OCI-LY3 (cell line): ENCODE data around the gene PTPRN2.

Experiments
- H2AFZ ChIP-seq: fragments of 200-600, 300-600 bp; shearing (Covaris generic); 2 replicates; pipeline ENCODE4 v1.6.0; 2014; ENCODE audit warnings: antibody characterized with exemption, low read depth, low read length
- H3K27ac ChIP-seq: fragments of 200-600, 300-600 bp; sonication (generic); 2 replicates; pipeline ENCODE4 v1.5.1; 2014; ENCODE audit warnings: mild to moderate bottlenecking, low read length, moderate library complexity, mixed read lengths
- H3K27me3 ChIP-seq: fragments of 200-600, 300-600 bp; sonication (generic); 2 replicates; pipeline ENCODE4 v1.6.1; 2014; ENCODE audit warnings: low read depth, low read length, mixed read lengths
- H3K36me3 ChIP-seq: fragments of 200-600, 300-600 bp; sonication (generic); replicated peaks from 2 replicates; pipeline ENCODE3; 2014; ENCODE audit warnings: low read depth, low read length, mixed read lengths
- H3K4me1 ChIP-seq: fragments of 300-600, 200-600 bp; sonication (generic); 2 replicates; pipeline ENCODE4 v1.6.1; 2014; ENCODE audit warnings: low read length, mixed read lengths
- H3K4me2 ChIP-seq: fragments of 200-600, 300-600 bp; sonication (generic); 2 replicates; pipeline ENCODE4 v1.6.1; 2014; ENCODE audit warnings: low read length, mixed read lengths
- H3K4me3 ChIP-seq: fragments of 300-600, 200-600 bp; sonication (generic); 2 replicates; pipeline ENCODE4 v1.5.1; 2014; ENCODE audit warnings: antibody characterized with exemption, mild to moderate bottlenecking, low read length, moderate library complexity
- H3K79me2 ChIP-seq: fragments of 300-600, 200-600 bp; shearing (Covaris generic); 2 replicates; pipeline ENCODE4 v1.6.1; 2014; ENCODE audit warnings: mild to moderate bottlenecking, low read length, mixed read lengths
- H3K9ac ChIP-seq: fragments of 300-600, 200-600 bp; shearing (Covaris generic); 2 replicates; pipeline ENCODE4 v1.6.0; 2014; ENCODE audit warnings: mild to moderate bottlenecking, low read length, moderate library complexity
- H3K9me3 ChIP-seq: fragments of 200-600, 300-600 bp; shearing (Covaris generic); 2 replicates; pipeline ENCODE4 v1.6.1; 2014; ENCODE audit warnings: low read length, mixed read lengths; ENCODE audit not compliant: insufficient read depth
- H4K20me1 ChIP-seq: fragments of 200-600, 300-600 bp; sonication (generic); 2 replicates; pipeline ENCODE4 v1.6.1; 2016; ENCODE audit warnings: low read length, mixed read lengths; ENCODE audit not compliant: insufficient read depth
- CTCF ChIP-seq: fragments of 200-600, 300-600 bp; sonication (generic); IDR thresholded peaks from 2 replicates; pipeline ENCODE4 v1.5.1; 2014; ENCODE audit warnings: antibody characterized with exemption, low read length, low read depth
- EZH2phosphoT487 ChIP-seq: fragments of 200-600 bp; shearing (Covaris generic); IDR thresholded peaks from 2 replicates; pipeline ENCODE4 v1.6.1; 2018; ENCODE audit warnings: antibody characterized with exemption, mixed run types, low read depth

Gene PTPRN2

GRCh38 chr7:158261362-158262235 lies 326.0 kb downstream of the PTPRN2 start:
- Histone ChIP-seq H2AFZ (no peak overlapping the region), H3K9me3 (no peaks in the 10 kb centered on the region), H3K27ac (no peak overlapping the region), H3K9ac (no peak overlapping the region), H3K36me3 (no peaks in the 10 kb centered on the region), H3K4me2 (no peak overlapping the region), H4K20me1 (no peaks in the 10 kb centered on the region), H3K27me3 (no peaks in the 10 kb centered on the region), H3K4me3 (no peak overlapping the region), H3K4me1 (no peaks in the 10 kb centered on the region), H3K79me2 (no peaks in the 10 kb centered on the region)
- TF ChIP-seq EZH2phosphoT487, result no peak
- no peak for TF ChIP-seq CTCF

DNA sequence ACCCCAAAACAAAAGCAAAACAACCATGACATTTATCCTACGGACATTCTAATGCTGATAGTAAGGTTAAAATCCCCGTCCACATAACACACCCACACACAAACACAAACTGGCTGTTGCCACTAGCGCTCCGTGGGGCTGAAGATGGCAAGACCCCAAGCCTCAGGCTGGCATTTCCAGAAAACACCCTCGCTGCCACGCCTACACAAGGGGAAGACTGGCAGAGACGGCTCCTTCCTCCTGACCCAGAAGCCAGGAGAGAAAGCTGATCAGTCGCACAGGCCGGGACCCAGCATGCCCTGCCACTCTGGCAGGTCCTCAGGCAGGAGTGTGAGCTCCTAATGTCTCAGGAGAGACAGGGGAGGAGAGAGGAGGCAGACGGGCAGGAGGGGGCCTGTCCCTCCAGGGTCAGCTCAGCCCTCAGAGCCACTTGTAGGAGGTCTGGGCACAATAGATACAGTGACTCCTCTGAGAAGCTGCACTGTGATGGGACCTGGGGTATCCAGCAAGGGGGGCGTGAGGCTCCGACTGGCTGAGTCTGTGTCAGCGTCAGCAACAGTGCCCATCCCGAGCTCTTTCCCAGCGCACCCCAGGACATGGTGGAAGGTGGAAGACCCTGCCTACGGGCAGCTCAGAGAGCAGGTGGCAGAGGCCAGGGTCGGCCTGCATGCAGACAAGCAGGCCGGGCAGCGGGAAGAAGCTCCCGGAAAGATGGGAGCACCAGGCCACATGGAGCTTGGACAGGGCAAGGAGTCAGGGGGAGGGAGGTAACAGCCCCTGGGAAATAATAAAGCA lies 326.9 kb downstream of the PTPRN2 start:
- TF ChIP-seq CTCF, result no peak
- TF ChIP-seq EZH2phosphoT487, result no peak
- no peak overlapping the region for H3K4me2 ChIP-seq
- H3K27me3 ChIP-seq, result no peaks in the 10 kb centered on the region
- no peaks in the 10 kb centered on the region for H4K20me1 ChIP-seq
- H3K27ac ChIP-seq, result no peak overlapping the region
- no peaks in the 10 kb centered on the region for H3K4me1 ChIP-seq
- H3K9me3 ChIP-seq, result no peaks in the 10 kb centered on the region
- H2AFZ ChIP-seq, result no peak overlapping the region
- H3K79me2 ChIP-seq, result no peaks in the 10 kb centered on the region
- H3K9ac ChIP-seq, result no peak overlapping the region
- no peaks in the 10 kb centered on the region for H3K36me3 ChIP-seq
- no peak overlapping the region for H3K4me3 ChIP-seq

- no peaks in the 10 kb centered on the region for H3K79me2 ChIP-seq
- H3K4me3 ChIP-seq, result no peak overlapping the region
- no peaks in the 10 kb centered on the region for H3K36me3 ChIP-seq
- no peaks in the 10 kb centered on the region for H3K4me1 ChIP-seq
- H3K4me2 ChIP-seq, result no peak overlapping the region
- no peak overlapping the region for H2AFZ ChIP-seq
- TF ChIP-seq CTCF, result no peak
- TF ChIP-seq EZH2phosphoT487, result no peak
- H3K9me3 ChIP-seq, result no peaks in the 10 kb centered on the region
- H3K27me3 ChIP-seq, result no peaks in the 10 kb centered on the region
- no peak overlapping the region for H3K9ac ChIP-seq
- no peak overlapping the region for H3K27ac ChIP-seq
- no peaks in the 10 kb centered on the region for H4K20me1 ChIP-seq
Measured at GRCh38 chr7:158259671-158260418, 327.8 kb downstream of the PTPRN2 start.

- no peak for TF ChIP-seq EZH2phosphoT487
- TF ChIP-seq CTCF, result no peak
Measured at GRCh38 chr7:158259141-158259540, 328.5 kb downstream of the PTPRN2 start.

More at GRCh38 chr7:158259141-158259540, 328.5 kb downstream of the PTPRN2 start:
- no peak overlapping the region for H3K27ac ChIP-seq
- no peaks in the 10 kb centered on the region for H3K36me3 ChIP-seq
- no peaks in the 10 kb centered on the region for H4K20me1 ChIP-seq
- no peak overlapping the region for H3K4me2 ChIP-seq
- no peak overlapping the region for H2AFZ ChIP-seq
- no peaks in the 10 kb centered on the region for H3K79me2 ChIP-seq
- no peak overlapping the region for H3K9ac ChIP-seq
- H3K27me3 ChIP-seq, result no peaks in the 10 kb centered on the region
- no peaks in the 10 kb centered on the region for H3K4me1 ChIP-seq
- H3K9me3 ChIP-seq, result no peaks in the 10 kb centered on the region
- no peak overlapping the region for H3K4me3 ChIP-seq
